ENCODE measurements around the gene TACO1.

DNA sequence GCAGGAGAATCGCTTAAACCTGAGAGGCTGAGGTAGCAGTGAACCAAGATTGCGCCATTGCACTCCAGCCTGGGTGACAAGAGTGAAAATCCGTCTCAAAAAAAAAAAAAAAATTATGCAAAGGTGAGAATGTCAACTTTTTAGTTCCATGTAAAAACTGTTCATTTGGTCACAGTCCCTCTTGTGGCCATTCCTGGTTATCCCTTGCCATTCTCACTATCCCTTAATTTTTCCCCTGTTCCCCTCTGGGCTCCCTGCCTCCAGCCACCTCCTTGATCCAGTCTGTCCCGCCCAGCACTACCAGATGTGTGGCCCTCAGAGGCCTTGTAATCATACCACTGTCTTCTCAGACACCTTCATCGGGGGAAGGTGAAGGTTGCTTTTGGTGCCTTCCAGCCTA is 27.1 kb upstream of the TACO1 start:
- TF ChIP-seq, protein P1, sequence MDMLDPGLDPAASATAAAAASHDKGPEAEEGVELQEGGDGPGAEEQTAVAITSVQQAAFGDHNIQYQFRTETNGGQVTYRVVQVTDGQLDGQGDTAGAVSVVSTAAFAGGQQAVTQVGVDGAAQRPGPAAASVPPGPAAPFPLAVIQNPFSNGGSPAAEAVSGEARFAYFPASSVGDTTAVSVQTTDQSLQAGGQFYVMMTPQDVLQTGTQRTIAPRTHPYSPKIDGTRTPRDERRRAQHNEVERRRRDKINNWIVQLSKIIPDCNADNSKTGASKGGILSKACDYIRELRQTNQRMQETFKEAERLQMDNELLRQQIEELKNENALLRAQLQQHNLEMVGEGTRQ (IDR thresholded peaks at IDR 0.05): no peak
- TF ChIP-seq, protein P2, sequence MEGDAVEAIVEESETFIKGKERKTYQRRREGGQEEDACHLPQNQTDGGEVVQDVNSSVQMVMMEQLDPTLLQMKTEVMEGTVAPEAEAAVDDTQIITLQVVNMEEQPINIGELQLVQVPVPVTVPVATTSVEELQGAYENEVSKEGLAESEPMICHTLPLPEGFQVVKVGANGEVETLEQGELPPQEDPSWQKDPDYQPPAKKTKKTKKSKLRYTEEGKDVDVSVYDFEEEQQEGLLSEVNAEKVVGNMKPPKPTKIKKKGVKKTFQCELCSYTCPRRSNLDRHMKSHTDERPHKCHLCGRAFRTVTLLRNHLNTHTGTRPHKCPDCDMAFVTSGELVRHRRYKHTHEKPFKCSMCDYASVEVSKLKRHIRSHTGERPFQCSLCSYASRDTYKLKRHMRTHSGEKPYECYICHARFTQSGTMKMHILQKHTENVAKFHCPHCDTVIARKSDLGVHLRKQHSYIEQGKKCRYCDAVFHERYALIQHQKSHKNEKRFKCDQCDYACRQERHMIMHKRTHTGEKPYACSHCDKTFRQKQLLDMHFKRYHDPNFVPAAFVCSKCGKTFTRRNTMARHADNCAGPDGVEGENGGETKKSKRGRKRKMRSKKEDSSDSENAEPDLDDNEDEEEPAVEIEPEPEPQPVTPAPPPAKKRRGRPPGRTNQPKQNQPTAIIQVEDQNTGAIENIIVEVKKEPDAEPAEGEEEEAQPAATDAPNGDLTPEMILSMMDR (IDR thresholded peaks at IDR 0.05): peak; percentile 38; the same call in 2 of the 3 replicates
- no peak for TF ChIP-seq POLR2A (IDR thresholded peaks at IDR 0.05; ENCODE audit: low read length)
- TF ChIP-seq JUNB (IDR thresholded peaks at IDR 0.05): no peak
- TF ChIP-seq CEBPB (IDR thresholded peaks at IDR 0.05): no peak
- TF ChIP-seq, protein P3, sequence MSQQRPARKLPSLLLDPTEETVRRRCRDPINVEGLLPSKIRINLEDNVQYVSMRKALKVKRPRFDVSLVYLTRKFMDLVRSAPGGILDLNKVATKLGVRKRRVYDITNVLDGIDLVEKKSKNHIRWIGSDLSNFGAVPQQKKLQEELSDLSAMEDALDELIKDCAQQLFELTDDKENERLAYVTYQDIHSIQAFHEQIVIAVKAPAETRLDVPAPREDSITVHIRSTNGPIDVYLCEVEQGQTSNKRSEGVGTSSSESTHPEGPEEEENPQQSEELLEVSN (IDR thresholded peaks at IDR 0.05; ENCODE audit: borderline replicate concordance, low read depth): no peak
- no peak for TF ChIP-seq RNF2 (IDR thresholded peaks at IDR 0.05; ENCODE audit: borderline replicate concordance, low read depth)
- no peak for TF ChIP-seq BHLHE40 (IDR thresholded peaks at IDR 0.05; ENCODE audit: low read depth, low read length)
- TF ChIP-seq SMC3 (IDR thresholded peaks at IDR 0.05): no peak; the same call in 2 of the 3 replicates
- no peak for TF ChIP-seq CBX8 (IDR thresholded peaks at IDR 0.05)
- TF ChIP-seq, protein P4, sequence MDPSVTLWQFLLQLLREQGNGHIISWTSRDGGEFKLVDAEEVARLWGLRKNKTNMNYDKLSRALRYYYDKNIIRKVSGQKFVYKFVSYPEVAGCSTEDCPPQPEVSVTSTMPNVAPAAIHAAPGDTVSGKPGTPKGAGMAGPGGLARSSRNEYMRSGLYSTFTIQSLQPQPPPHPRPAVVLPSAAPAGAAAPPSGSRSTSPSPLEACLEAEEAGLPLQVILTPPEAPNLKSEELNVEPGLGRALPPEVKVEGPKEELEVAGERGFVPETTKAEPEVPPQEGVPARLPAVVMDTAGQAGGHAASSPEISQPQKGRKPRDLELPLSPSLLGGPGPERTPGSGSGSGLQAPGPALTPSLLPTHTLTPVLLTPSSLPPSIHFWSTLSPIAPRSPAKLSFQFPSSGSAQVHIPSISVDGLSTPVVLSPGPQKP (IDR thresholded peaks at IDR 0.05; ENCODE audit: low read depth, low read length): no peak

Measured in A549 (cell line).